Right lobe of liver (tissue), 4 donors: ENCODE results near the gene TCF7L2.

Experiments used
- POLR2A ChIP-seq: fragments of 450-650 bp; IDR thresholded peaks from one replicate; pipeline ENCODE4 v1.6.1; 2017; ENCODE audit warnings: antibody characterized with exemption, mild to moderate bottlenecking
- TF ChIP-seq, protein P1 (sequence below), 4 donors: fragments of 200-600 bp in 3 of 4; fragments of 450-650 bp in 1 of 4; IDR thresholded peaks; one replicate each; pipeline versions ENCODE4 v1.5.1 to v1.8.0; 2016 to 2022; ENCODE audit warnings: antibody characterized with exemption in 4 of 4, mild to moderate bottlenecking in 2 of 4
- donor health status: DM: no; HTN: no; CAD: no.
- donor health status: DM: no; HTN: no; CAD: no.
- donor health status: DM: no; HTN: yes; CAD: no.

DNA sequence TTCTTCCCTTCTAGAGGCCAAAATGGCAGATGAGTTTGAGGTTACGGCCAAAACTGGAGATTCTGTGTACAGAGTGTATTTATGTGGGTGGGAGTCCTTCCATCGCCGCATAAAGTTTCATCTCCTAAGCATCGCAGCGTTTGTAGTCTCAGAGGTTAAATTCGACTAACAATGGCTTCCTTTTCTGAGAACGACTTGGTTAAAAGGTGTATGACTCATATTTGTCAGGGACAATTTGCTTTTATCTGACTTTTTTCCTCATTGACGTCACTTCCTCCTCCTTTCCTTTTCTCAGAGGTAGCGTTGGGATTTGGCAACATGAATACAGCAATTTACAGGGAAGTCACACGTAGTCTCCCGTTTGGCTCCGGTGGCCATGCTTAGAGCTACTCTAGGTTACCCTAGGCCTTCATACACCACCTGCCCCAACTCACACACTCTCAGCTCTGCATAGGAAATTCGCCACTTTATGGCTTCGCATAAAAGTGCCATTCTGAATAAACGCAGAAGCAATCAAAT, 37.6 kb upstream of the TCF7L2 start:
- TF ChIP-seq, protein P1, sequence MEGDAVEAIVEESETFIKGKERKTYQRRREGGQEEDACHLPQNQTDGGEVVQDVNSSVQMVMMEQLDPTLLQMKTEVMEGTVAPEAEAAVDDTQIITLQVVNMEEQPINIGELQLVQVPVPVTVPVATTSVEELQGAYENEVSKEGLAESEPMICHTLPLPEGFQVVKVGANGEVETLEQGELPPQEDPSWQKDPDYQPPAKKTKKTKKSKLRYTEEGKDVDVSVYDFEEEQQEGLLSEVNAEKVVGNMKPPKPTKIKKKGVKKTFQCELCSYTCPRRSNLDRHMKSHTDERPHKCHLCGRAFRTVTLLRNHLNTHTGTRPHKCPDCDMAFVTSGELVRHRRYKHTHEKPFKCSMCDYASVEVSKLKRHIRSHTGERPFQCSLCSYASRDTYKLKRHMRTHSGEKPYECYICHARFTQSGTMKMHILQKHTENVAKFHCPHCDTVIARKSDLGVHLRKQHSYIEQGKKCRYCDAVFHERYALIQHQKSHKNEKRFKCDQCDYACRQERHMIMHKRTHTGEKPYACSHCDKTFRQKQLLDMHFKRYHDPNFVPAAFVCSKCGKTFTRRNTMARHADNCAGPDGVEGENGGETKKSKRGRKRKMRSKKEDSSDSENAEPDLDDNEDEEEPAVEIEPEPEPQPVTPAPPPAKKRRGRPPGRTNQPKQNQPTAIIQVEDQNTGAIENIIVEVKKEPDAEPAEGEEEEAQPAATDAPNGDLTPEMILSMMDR (IDR thresholded peaks at IDR 0.05), result no peak
- TF ChIP-seq POLR2A, result no peak
